ENCODE measurements around the gene CDC20B. TPM values are rescaled to one million over a fixed set of nuclear protein-coding genes. Genes with fewer than 3 reads are reported as not detected.

CDC20B gene
- total RNA-seq, 1 experiment from 2014 or later = 0.08 TPM

DNA sequence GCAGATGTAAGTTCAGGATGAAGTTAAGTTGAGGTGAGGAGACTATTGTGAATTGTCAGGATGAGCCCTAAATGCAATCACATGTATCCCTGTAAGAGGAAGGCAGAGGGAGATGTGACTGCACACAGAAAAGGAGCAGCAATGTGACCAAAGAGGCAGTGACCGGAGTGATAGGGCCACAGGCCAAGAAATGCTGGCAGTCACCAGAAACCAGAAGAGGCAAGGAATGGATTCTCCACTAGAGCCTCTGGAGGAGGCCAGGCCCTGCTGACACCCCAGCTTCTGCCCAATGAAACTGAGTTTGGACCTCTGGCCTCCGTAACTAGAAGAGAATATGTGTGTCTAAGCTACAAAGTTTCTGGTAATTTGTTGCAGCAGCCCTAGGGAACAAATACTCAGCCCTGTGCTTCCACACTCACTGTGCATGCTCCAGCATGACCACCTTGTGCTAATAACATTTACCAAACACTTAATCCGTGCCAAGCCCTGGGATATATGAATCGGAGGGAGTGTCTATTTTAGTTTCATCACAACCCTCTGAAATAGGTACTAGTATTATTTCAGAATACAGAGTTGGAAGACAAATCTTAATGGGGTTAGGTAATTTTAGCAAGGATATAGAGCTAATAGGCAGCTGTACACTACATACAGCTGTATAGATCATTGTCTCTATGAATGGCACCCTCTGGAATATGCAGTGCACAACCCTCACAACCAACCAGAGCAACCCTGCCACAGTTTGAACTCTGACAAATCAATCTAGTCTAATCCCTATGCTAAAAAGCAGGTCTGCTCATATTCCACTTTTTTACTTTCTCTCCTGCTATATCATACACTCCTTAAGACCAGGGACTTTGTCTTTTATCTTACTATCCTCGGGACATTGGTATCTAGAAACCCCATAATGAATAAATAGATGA lies 20.8 kb downstream of the CDC20B start:
- intact Hi-C loops (cut with micrococcal nuclease; ENCODE audit: unreplicated experiment) = no loop called here
- ChIA-PET POLR2A (no interaction called here), CTCF (no interaction called here)
- H3K4me1 ChIP-seq (ENCODE audit: control insufficient read depth, insufficient read depth, low read length) = no peaks in the 10 kb centered on the region
- no peak for DNase-seq (ENCODE audit: low read depth, low spot score)
- in situ Hi-C loops (cut with HindIII; ENCODE audit: low pct_unique_long_range_greater_than_20kb, low sequenced_read_pairs) = no loop called here
- no peak overlapping the region for H3K27ac ChIP-seq (ENCODE audit: low read length)
- H3K36me3 ChIP-seq (ENCODE audit: control insufficient read depth, insufficient read depth, low read length) = no peaks in the 10 kb centered on the region
- peaks cover 3% of the 10 kb centered on the region for H3K27me3 ChIP-seq (ENCODE audit: control insufficient read depth, insufficient read depth, low read length)
- H3K9me3 ChIP-seq (ENCODE audit: control insufficient read depth, insufficient read depth, low read depth, low read length) = no peaks in the 10 kb centered on the region
- TF ChIP-seq, protein P1, sequence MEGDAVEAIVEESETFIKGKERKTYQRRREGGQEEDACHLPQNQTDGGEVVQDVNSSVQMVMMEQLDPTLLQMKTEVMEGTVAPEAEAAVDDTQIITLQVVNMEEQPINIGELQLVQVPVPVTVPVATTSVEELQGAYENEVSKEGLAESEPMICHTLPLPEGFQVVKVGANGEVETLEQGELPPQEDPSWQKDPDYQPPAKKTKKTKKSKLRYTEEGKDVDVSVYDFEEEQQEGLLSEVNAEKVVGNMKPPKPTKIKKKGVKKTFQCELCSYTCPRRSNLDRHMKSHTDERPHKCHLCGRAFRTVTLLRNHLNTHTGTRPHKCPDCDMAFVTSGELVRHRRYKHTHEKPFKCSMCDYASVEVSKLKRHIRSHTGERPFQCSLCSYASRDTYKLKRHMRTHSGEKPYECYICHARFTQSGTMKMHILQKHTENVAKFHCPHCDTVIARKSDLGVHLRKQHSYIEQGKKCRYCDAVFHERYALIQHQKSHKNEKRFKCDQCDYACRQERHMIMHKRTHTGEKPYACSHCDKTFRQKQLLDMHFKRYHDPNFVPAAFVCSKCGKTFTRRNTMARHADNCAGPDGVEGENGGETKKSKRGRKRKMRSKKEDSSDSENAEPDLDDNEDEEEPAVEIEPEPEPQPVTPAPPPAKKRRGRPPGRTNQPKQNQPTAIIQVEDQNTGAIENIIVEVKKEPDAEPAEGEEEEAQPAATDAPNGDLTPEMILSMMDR (IDR thresholded peaks at IDR 0.05) = no peak
- H3K4me3 ChIP-seq (ENCODE audit: low read depth in 2 of 2, low read length in 2 of 2) = no peak overlapping the region
- no peak for ATAC-seq
- no TSS peak for BruUV-seq (replicated peaks)

DNA sequence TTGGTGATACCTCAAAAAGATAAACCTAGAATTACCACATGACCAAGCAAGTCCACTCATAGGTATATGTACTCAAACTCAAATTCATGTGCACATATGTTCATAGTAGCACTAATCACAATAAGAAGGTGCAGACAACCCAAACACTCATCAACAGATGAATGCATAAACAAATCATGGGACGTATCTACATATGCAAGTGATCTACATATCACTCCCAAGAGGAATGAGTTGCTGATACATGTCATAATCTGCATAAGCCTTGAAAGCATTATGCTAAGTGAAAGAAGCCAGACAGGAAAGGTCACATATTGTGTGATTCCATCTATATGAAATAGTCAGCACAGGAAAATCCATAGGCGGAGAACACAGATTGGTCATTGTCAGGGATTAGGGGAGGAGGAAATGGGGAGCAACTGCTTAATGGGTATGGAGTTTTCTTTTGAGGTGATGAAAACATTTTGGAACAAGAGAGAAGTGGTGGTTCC lies 23.6 kb downstream of the CDC20B start:
- CTCF ChIA-PET = no interaction called here
- no TSS peak for BruUV-seq (replicated peaks)
- Histone ChIP-seq H3K9me3 (ENCODE audit: control insufficient read depth, insufficient read depth, low read depth, low read length) (no peaks in the 10 kb centered on the region), H3K27ac (ENCODE audit: low read length) (no peak overlapping the region), H3K27me3 (ENCODE audit: control insufficient read depth, insufficient read depth, low read length) (peaks cover 7% of the 10 kb centered on the region), H3K4me1 (ENCODE audit: control insufficient read depth, insufficient read depth, low read length) (no peaks in the 10 kb centered on the region), H3K36me3 (ENCODE audit: control insufficient read depth, insufficient read depth, low read length) (no peaks in the 10 kb centered on the region), H3K4me3 (ENCODE audit: low read depth in 2 of 2, low read length in 2 of 2) (no peak overlapping the region)
- ATAC-seq (no peak), DNase-seq (ENCODE audit: low read depth, low spot score) (no peak)
- POLR2A ChIA-PET = no interaction called here
- in situ Hi-C loops (cut with HindIII; ENCODE audit: low pct_unique_long_range_greater_than_20kb, low sequenced_read_pairs) (no loop called here), intact Hi-C loops (cut with micrococcal nuclease; ENCODE audit: unreplicated experiment) (loop anchor here (10.0 kb wide), 1 partner anchor 205 kb away; no protein-coding TSS in a partner anchor)
- TF ChIP-seq TCF7L2 (IDR thresholded peaks at IDR 0.05; ENCODE audit: low read depth, low read length) = no peak
- no peak for TF ChIP-seq SIN3A (IDR thresholded peaks at IDR 0.05; ENCODE audit: borderline replicate concordance, insufficient read depth, low read depth, low read length)
- TF ChIP-seq, protein P2, sequence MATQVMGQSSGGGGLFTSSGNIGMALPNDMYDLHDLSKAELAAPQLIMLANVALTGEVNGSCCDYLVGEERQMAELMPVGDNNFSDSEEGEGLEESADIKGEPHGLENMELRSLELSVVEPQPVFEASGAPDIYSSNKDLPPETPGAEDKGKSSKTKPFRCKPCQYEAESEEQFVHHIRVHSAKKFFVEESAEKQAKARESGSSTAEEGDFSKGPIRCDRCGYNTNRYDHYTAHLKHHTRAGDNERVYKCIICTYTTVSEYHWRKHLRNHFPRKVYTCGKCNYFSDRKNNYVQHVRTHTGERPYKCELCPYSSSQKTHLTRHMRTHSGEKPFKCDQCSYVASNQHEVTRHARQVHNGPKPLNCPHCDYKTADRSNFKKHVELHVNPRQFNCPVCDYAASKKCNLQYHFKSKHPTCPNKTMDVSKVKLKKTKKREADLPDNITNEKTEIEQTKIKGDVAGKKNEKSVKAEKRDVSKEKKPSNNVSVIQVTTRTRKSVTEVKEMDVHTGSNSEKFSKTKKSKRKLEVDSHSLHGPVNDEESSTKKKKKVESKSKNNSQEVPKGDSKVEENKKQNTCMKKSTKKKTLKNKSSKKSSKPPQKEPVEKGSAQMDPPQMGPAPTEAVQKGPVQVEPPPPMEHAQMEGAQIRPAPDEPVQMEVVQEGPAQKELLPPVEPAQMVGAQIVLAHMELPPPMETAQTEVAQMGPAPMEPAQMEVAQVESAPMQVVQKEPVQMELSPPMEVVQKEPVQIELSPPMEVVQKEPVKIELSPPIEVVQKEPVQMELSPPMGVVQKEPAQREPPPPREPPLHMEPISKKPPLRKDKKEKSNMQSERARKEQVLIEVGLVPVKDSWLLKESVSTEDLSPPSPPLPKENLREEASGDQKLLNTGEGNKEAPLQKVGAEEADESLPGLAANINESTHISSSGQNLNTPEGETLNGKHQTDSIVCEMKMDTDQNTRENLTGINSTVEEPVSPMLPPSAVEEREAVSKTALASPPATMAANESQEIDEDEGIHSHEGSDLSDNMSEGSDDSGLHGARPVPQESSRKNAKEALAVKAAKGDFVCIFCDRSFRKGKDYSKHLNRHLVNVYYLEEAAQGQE (IDR thresholded peaks at IDR 0.05; ENCODE audit: insufficient read depth in 1 of 2, low read depth in 2 of 2, low read length in 1 of 2) = no peak
- TF ChIP-seq POLR2AphosphoS5 (IDR thresholded peaks at IDR 0.05; ENCODE audit: low read depth, low read length) = no peak
- TF ChIP-seq, protein P1 (IDR thresholded peaks at IDR 0.05) = no peak
